Measurements from ENCODE around the gene TPSB2.
"Not testable (repeated sequence)": the region's sequence is repeated elsewhere in the genome, so short reads cannot be mapped to it uniquely, and the experiment has no call there.

The TPSB2 gene

DNA sequence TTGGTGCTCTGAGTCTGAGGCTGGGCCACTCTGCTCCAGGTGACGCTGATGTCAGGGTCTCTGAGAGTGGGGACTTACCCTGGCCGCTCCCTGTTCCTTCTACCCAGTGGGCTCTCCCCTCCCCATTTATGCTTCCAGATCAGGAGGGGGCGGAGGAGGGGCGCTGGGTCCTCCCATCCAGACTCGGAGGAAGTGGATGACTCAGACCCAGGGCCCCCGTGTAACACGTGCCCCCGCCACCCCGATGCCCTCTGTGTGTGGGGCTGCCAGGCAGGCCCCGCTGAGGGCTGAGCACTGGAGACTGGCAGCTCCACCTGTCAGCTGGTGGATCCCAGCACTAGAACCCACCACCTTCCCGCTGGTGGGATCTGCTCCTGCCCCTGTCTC lies at the start of gene TPSB2:
TSS of gene TPSB2 (minus strand) at position 101 of the 387 bp plus-strand sequence. CDS start 233 bp downstream, outside the sequence.
- H3K4me3 ChIP-seq (ENCODE audit: low read length); H3K36me3 ChIP-seq (ENCODE audit: control insufficient read depth, insufficient read depth, low read length); H3K27me3 ChIP-seq (ENCODE audit: control insufficient read depth, insufficient read depth, low read length); H3K9ac ChIP-seq (ENCODE audit: low read length); H3K9me3 ChIP-seq (ENCODE audit: control insufficient read depth, low read length): not testable (repeated sequence)
- H3K4me1 ChIP-seq (ENCODE audit: control insufficient read depth, insufficient read depth, low read length) = peaks cover 10% of the 10 kb centered on the region

GRCh38 chr16:1279081-1279944 lies 49.3 kb upstream of the TPSB2 start:
- Histone ChIP-seq H3K4me3 (ENCODE audit: low read length) (no peak overlapping the region), H3K9ac (ENCODE audit: low read length) (no peak overlapping the region), H3K9me3 (ENCODE audit: control insufficient read depth, low read length) (no peaks in the 10 kb centered on the region), H3K36me3 (ENCODE audit: control insufficient read depth, insufficient read depth, low read length) (no peaks in the 10 kb centered on the region), H3K27me3 (ENCODE audit: control insufficient read depth, insufficient read depth, low read length) (peaks cover 25% of the 10 kb centered on the region), H3K4me1 (ENCODE audit: control insufficient read depth, insufficient read depth, low read length) (no peaks in the 10 kb centered on the region)

GRCh38 chr16:1278477-1278876 lies 48.5 kb upstream of the TPSB2 start:
- no peaks in the 10 kb centered on the region for H3K4me1 ChIP-seq (ENCODE audit: control insufficient read depth, insufficient read depth, low read length)
- no peaks in the 10 kb centered on the region for H3K36me3 ChIP-seq (ENCODE audit: control insufficient read depth, insufficient read depth, low read length)
- no peak overlapping the region for H3K4me3 ChIP-seq (ENCODE audit: low read length)
- no peak overlapping the region for H3K9ac ChIP-seq (ENCODE audit: low read length)
- peaks cover 19% of the 10 kb centered on the region for H3K27me3 ChIP-seq (ENCODE audit: control insufficient read depth, insufficient read depth, low read length)
- H3K9me3 ChIP-seq (ENCODE audit: control insufficient read depth, low read length) = no peaks in the 10 kb centered on the region

GRCh38 chr16:1277617-1278282 lies 47.8 kb upstream of the TPSB2 start:
- Histone ChIP-seq H3K9me3 (ENCODE audit: control insufficient read depth, low read length) (no peaks in the 10 kb centered on the region), H3K27me3 (ENCODE audit: control insufficient read depth, insufficient read depth, low read length) (peaks cover 22% of the 10 kb centered on the region), H3K36me3 (ENCODE audit: control insufficient read depth, insufficient read depth, low read length) (no peaks in the 10 kb centered on the region), H3K4me1 (ENCODE audit: control insufficient read depth, insufficient read depth, low read length) (no peaks in the 10 kb centered on the region), H3K4me3 (ENCODE audit: low read length) (no peak overlapping the region), H3K9ac (ENCODE audit: low read length) (no peak overlapping the region)

DNA sequence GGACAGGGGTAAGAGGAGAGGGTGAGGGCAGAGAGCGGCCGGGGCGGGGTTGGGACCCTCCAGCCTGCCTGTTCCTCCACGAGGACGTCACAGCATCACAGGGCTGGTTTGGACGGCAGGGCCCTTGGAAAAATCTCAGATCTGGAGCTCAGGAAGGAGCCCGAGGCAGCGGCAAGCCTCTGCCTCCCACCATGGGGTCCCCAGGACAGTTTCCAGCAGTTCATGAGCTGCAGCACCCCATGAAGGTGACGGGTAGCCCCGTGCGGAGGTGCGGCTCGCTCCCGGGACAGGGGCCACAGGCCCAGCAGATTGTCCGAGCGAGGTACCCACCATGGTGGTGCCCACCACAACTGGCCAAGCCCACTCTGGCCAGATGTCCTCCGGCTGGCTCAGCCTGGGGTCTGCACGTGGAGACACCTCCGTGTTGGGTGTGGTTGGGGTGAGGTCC lies 47.2 kb upstream of the TPSB2 start:
- no peaks in the 10 kb centered on the region for H3K9me3 ChIP-seq (ENCODE audit: control insufficient read depth, low read length)
- no peak overlapping the region for H3K4me3 ChIP-seq (ENCODE audit: low read length)
- peaks cover 22% of the 10 kb centered on the region for H3K27me3 ChIP-seq (ENCODE audit: control insufficient read depth, insufficient read depth, low read length)
- H3K4me1 ChIP-seq (ENCODE audit: control insufficient read depth, insufficient read depth, low read length) = peaks cover 3% of the 10 kb centered on the region
- no peak overlapping the region for H3K9ac ChIP-seq (ENCODE audit: low read length)
- no peaks in the 10 kb centered on the region for H3K36me3 ChIP-seq (ENCODE audit: control insufficient read depth, insufficient read depth, low read length)

- Histone ChIP-seq H3K9me3 (ENCODE audit: control insufficient read depth, low read length) (no peaks in the 10 kb centered on the region), H3K27me3 (ENCODE audit: control insufficient read depth, insufficient read depth, low read length) (peaks cover 22% of the 10 kb centered on the region), H3K4me1 (ENCODE audit: control insufficient read depth, insufficient read depth, low read length) (peaks cover 7% of the 10 kb centered on the region)
These were observed 46.5 kb upstream of the TPSB2 start for GRCh38 chr16:1276580-1276878.

GRCh38 chr16:1275791-1276579 lies 46.0 kb upstream of the TPSB2 start:
- Histone ChIP-seq H3K4me1 (ENCODE audit: control insufficient read depth, insufficient read depth, low read length) (peaks cover 7% of the 10 kb centered on the region), H3K4me3 (ENCODE audit: low read length) (no peak overlapping the region), H3K9me3 (ENCODE audit: control insufficient read depth, low read length) (no peaks in the 10 kb centered on the region), H3K27me3 (ENCODE audit: control insufficient read depth, insufficient read depth, low read length) (peaks cover 22% of the 10 kb centered on the region), H3K9ac (ENCODE audit: low read length) (no peak overlapping the region), H3K36me3 (ENCODE audit: control insufficient read depth, insufficient read depth, low read length) (no peaks in the 10 kb centered on the region)

More at GRCh38 chr16:1276580-1276878, 46.5 kb upstream of the TPSB2 start:
- no peak overlapping the region for H3K4me3 ChIP-seq (ENCODE audit: low read length)
- H3K9ac ChIP-seq (ENCODE audit: low read length) = no peak overlapping the region
- H3K36me3 ChIP-seq (ENCODE audit: control insufficient read depth, insufficient read depth, low read length) = no peaks in the 10 kb centered on the region

- Histone ChIP-seq H3K9ac (ENCODE audit: low read length) (no peak overlapping the region), H3K9me3 (ENCODE audit: control insufficient read depth, low read length) (no peaks in the 10 kb centered on the region), H3K27me3 (ENCODE audit: control insufficient read depth, insufficient read depth, low read length) (peaks cover 21% of the 10 kb centered on the region), H3K4me3 (ENCODE audit: low read length) (no peak overlapping the region), H3K4me1 (ENCODE audit: control insufficient read depth, insufficient read depth, low read length) (peaks cover 7% of the 10 kb centered on the region), H3K36me3 (ENCODE audit: control insufficient read depth, insufficient read depth, low read length) (no peaks in the 10 kb centered on the region)
These were observed 44.8 kb upstream of the TPSB2 start for GRCh38 chr16:1274767-1275166.

- Histone ChIP-seq H3K36me3 (ENCODE audit: control insufficient read depth, insufficient read depth, low read length) (no peaks in the 10 kb centered on the region), H3K4me3 (ENCODE audit: low read length) (no peak overlapping the region), H3K9me3 (ENCODE audit: control insufficient read depth, low read length) (no peaks in the 10 kb centered on the region), H3K9ac (ENCODE audit: low read length) (no peak overlapping the region), H3K27me3 (ENCODE audit: control insufficient read depth, insufficient read depth, low read length) (peaks cover 18% of the 10 kb centered on the region), H3K4me1 (ENCODE audit: control insufficient read depth, insufficient read depth, low read length) (peaks cover 7% of the 10 kb centered on the region)
These were observed 43.8 kb upstream of the TPSB2 start for GRCh38 chr16:1273816-1274215.

- no peaks in the 10 kb centered on the region for H3K36me3 ChIP-seq (ENCODE audit: control insufficient read depth, insufficient read depth, low read length)
- peaks cover 7% of the 10 kb centered on the region for H3K4me1 ChIP-seq (ENCODE audit: control insufficient read depth, insufficient read depth, low read length)
- peaks cover 15% of the 10 kb centered on the region for H3K27me3 ChIP-seq (ENCODE audit: control insufficient read depth, insufficient read depth, low read length)
- H3K9me3 ChIP-seq (ENCODE audit: control insufficient read depth, low read length) = no peaks in the 10 kb centered on the region
- no peak overlapping the region for H3K9ac ChIP-seq (ENCODE audit: low read length)
- H3K4me3 ChIP-seq (ENCODE audit: low read length) = no peak overlapping the region
These were observed 42.6 kb upstream of the TPSB2 start for GRCh38 chr16:1272453-1273198.

- not testable (repeated sequence) for H3K9ac ChIP-seq (ENCODE audit: low read length); H3K9me3 ChIP-seq (ENCODE audit: control insufficient read depth, low read length); H3K27me3 ChIP-seq (ENCODE audit: control insufficient read depth, insufficient read depth, low read length); H3K36me3 ChIP-seq (ENCODE audit: control insufficient read depth, insufficient read depth, low read length); H3K4me1 ChIP-seq (ENCODE audit: control insufficient read depth, insufficient read depth, low read length); H3K4me3 ChIP-seq (ENCODE audit: low read length)
These were observed 41.9 kb upstream of the TPSB2 start for GRCh38 chr16:1271724-1272413.
